ENCODE results near the gene ZNF653. TPM values are rescaled to one million over a fixed set of nuclear protein-coding genes. Genes with fewer than 3 reads are reported as not detected.

The ZNF653 gene
- total RNA-seq, 1 donor from 2014 or later: 7.7 TPM

GRCh38 chr19:11453468-11454341, 51.9 kb downstream of the ZNF653 start:
- Mint-ChIP-seq H3K27ac (ENCODE audit: unreplicated experiment) (no peak overlapping the region), H3K27me3 (ENCODE audit: unreplicated experiment) (no peaks in the 10 kb centered on the region), H3K4me1 (ENCODE audit: unreplicated experiment) (peaks cover 2% of the 10 kb centered on the region), H3K4me3 (ENCODE audit: unreplicated experiment) (no peak overlapping the region), H3K36me3 (ENCODE audit: low read depth, unreplicated experiment) (peaks cover 4% of the 10 kb centered on the region), H3K9me3 (ENCODE audit: unreplicated experiment) (no peaks in the 10 kb centered on the region)
- peak; percentile 39 for DNase-seq (ENCODE audit: low spot score)
- peak; percentile 65 for TF ChIP-seq CTCF (IDR thresholded peaks at IDR 0.05; ENCODE audit: unreplicated experiment)

DNA sequence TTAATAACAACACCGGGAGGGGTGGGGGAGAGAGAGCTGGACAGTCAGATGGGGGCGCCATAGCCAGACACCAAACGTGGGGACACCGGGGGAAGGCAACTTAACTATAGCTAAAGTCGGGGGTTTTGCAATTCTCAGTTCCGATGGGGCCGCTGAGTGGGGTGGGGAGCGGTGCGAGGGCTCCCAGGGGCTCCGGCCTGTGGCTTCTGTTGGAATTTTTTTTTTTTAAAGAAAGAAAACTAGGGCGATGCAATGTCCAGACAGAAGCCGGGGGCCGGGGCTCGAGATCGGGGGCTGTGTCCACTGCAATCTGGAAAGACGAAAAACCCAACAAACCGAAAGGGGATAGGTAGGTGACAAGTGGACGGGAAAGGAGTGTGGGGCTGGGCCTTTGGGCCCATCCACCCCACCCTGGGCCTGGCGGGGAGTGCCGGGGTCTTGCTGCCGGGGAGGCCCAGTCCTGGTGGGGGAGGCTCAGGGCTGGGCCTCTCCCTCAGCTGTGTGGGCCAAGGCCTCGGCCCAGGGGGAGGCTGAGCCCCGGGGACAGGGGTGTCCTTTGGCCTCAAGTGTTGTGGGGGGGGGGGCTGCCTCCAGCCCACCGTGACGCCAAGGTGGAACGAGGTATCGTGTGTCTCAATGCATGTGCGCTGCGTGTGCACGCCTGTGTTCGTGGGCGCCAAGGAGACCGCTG, 52.9 kb downstream of the ZNF653 start:
- H3K27ac Mint-ChIP-seq (ENCODE audit: unreplicated experiment): no peak overlapping the region
- H3K9me3 Mint-ChIP-seq (ENCODE audit: unreplicated experiment): no peaks in the 10 kb centered on the region
- no peaks in the 10 kb centered on the region for H3K27me3 Mint-ChIP-seq (ENCODE audit: unreplicated experiment)
- no peak for DNase-seq (ENCODE audit: low spot score)
- H3K4me1 Mint-ChIP-seq (ENCODE audit: unreplicated experiment): peaks cover 2% of the 10 kb centered on the region
- H3K4me3 Mint-ChIP-seq (ENCODE audit: unreplicated experiment): no peak overlapping the region
- TF ChIP-seq CTCF (IDR thresholded peaks at IDR 0.05; ENCODE audit: unreplicated experiment): no peak
- peaks cover 4% of the 10 kb centered on the region for H3K36me3 Mint-ChIP-seq (ENCODE audit: low read depth, unreplicated experiment)

DNA sequence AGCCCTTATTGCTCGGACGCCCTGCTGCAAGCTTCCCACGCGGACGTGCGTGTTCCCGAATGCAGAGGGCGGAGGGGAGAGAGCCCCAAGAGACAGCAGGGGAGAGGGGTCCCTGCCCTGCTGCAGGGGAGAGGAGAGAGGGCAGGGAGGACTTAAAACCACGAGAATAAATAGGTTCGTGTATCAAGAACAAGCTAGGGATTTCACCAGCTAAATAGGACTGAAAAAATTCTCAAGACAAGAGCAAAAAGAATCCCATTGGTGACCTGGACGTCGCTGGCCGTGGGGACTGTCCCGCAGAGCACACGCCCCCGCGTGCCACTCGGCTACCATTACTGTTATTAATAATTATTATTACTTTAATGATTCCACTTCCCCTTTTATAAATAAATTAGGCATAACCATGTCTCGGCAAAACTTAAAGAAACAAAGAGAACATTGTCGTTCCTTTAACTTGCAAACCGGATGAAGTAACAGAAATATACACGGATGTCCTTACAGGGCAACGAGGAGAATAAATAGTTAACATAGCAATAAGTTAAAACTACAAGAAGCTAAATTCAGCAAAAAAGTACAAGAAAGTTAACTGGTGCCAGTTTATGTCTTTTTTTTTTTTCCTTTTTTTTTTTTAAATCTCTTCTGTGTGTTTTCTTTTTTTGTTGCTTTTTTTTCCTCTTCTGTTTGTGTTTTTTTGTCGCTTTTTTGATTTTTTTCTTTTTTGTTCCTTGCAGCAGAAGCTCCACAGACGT, 53.6 kb downstream of the ZNF653 start:
- Mint-ChIP-seq H3K9me3 (ENCODE audit: unreplicated experiment) (no peaks in the 10 kb centered on the region), H3K27me3 (ENCODE audit: unreplicated experiment) (no peaks in the 10 kb centered on the region), H3K27ac (ENCODE audit: unreplicated experiment) (no peak overlapping the region), H3K4me3 (ENCODE audit: unreplicated experiment) (no peak overlapping the region), H3K36me3 (ENCODE audit: low read depth, unreplicated experiment) (peaks cover 4% of the 10 kb centered on the region), H3K4me1 (ENCODE audit: unreplicated experiment) (peaks cover 2% of the 10 kb centered on the region)
- no peak for DNase-seq (ENCODE audit: low spot score)
- TF ChIP-seq CTCF (IDR thresholded peaks at IDR 0.05; ENCODE audit: unreplicated experiment): no peak

DNA sequence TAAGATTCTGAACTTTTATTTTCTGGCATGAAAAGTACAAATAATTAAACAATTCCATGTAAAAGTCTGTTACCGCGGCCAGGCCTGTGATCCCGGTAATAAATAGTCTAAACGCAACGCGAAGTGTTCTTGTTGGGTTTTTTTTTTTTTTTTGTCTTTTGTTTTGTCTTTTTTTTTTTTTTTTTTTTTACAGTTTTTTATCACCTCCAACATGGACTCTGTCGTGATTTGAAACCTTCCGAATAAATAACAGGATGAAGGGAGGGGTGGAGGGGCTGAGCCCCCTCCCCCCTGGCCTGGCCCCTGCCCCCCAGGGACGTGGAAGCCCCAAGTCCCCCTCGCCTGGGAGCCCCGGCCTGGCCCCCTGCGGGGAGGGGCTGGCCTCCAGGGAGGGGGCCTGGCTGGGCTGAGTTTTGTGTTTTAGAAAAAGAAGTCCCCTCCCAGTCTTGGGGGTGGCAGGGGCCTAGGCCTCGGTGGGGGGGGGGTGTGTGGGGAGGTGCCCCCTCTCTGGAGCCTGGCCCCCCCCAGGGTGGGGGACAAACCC, 54.2 kb downstream of the ZNF653 start:
- peaks cover 2% of the 10 kb centered on the region for H3K27me3 Mint-ChIP-seq (ENCODE audit: unreplicated experiment)
- peaks cover 4% of the 10 kb centered on the region for H3K36me3 Mint-ChIP-seq (ENCODE audit: low read depth, unreplicated experiment)
- DNase-seq (ENCODE audit: low spot score): no peak
- no peak overlapping the region for H3K4me3 Mint-ChIP-seq (ENCODE audit: unreplicated experiment)
- TF ChIP-seq CTCF (IDR thresholded peaks at IDR 0.05; ENCODE audit: unreplicated experiment): no peak
- H3K27ac Mint-ChIP-seq (ENCODE audit: unreplicated experiment): no peak overlapping the region
- H3K4me1 Mint-ChIP-seq (ENCODE audit: unreplicated experiment): peaks cover 2% of the 10 kb centered on the region
- H3K9me3 Mint-ChIP-seq (ENCODE audit: unreplicated experiment): no peaks in the 10 kb centered on the region

All from endothelial cell (in vitro differentiated cells).